Right kidney (tissue), 1 donor: ENCODE measurements around the gene COQ9.
A peak's percentile ranks its signal among the peaks of the same experiment; 100 is the strongest.
"Not testable (repeated sequence)": the region's sequence is repeated elsewhere in the genome, so short reads cannot be mapped to it uniquely, and the experiment has no call there.

ENCODE experiments used
- DNase-seq: peaks from one replicate; pipeline ENCODE4 v3.0.0-alpha.2; 2016

Gene COQ9

DNA sequence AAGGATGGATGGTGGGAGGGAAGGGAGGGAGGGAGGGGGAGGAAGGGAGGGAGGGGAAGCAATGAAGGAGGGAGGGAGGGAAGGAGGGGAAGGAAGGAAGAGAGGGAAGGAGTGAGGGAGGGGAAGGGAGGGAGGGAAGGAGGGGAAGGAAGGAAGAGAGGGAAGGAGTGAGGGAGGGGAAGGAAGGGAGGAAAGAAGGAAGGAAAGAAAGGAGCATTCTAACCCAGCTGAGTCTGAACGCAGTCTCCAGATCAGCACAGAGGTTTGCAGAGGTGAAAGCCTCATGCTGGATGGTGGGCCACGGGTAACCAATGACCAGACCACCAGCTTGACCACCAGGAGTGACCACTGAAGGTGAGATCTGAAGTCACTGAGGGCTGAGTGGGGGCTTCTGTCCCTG is 24.1 kb upstream of the COQ9 start:
- no peak for DNase-seq

DNA sequence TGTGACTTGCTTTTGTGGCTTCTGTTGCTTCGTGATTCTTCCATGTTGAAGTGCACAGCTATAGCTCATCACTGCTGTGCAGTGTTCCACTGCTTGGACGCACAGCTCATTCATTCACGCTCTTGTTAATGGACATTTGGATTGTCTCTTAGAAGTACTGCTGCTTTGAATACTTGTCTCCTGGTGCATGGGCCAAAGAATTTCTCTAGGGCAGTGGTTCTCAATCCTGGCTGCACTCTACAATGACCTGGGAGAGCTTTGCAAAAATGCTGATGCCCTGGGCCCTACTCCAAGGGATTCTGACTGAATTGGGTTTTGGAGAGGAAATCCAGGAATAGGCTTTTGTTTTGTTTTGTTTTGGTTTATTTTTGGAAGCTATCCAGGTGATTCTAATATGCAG is 22.7 kb upstream of the COQ9 start:
- no peak for DNase-seq

DNA sequence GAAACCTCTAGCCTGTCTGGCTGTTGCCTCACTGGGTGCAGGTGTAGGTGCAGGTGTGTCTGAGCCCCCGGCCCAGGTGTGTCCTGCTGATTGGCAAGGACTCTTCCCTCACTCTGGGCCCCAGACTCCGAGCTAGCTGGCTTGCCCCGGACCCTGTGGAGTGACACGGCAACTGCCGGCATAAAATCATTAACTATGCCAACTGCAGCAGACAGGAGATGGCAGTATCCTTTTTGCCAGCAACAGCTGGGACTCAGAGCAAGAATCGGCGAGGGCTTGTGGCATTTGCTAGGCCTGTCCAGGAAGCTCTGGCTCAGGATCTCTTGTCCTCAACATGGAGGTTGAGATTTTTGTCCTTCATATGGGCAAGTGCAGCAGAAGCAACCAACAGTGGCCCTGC is 20.9 kb upstream of the COQ9 start:
- DNase-seq, result no peak

DNA sequence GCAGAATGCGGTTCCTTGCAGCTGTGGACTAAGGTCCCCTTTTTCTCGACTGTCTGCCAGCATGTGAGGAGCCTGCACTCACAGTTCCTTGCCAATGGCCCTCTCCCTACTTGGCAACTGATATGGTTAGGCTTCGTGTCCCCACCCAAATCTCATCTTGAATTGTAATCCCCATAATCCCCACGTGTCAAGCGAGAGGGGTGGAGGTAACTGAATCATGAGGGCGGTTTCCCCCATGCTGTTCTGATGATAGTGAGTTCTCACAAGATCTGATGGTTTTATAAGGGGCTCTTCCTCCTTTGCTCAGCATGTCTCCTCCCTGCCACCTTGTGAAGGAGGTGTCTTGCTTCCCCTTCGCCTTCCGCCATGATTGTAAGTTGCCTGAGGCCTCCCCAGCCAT is 20.0 kb upstream of the COQ9 start:
- no peak for DNase-seq

DNA sequence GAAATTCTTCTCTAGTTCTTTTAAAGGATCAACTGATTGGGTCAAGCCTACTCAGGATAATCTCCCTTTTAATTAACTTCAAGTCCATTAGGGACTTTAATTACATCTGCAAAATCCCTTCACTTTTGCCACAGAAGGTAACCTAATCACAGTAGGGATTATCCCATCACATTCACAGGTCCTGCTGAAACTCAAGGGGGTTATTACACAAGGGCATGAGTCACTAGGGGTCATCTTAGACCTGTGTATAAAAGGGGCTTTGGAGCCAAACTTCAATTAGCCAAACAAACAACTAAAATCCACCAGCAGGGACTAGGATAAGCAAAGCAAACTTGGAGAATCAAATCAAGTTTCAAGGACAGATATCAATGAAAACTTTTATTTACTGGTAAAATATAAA is 19.5 kb upstream of the COQ9 start:
- no peak for DNase-seq

DNA sequence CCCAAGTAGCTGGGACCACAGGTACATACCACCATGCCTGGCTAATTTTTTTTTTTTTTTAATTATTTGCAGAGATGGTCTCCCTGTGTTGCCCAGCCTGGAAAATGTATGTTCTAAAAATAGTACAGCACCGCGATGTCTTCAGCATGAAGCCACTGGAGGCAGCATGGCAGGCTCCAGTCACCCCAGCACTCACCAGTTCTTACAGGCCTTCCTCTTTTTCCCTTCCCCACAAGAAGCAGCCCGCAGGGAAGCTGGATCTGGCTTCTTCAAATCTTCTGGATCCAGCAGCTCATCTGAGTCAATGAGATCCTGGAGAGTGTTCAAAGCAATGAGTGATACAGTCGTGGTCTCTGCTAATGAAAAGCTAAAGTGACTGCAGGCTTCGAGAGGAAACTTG is 16.3 kb upstream of the COQ9 start:
- DNase-seq, result no peak

DNA sequence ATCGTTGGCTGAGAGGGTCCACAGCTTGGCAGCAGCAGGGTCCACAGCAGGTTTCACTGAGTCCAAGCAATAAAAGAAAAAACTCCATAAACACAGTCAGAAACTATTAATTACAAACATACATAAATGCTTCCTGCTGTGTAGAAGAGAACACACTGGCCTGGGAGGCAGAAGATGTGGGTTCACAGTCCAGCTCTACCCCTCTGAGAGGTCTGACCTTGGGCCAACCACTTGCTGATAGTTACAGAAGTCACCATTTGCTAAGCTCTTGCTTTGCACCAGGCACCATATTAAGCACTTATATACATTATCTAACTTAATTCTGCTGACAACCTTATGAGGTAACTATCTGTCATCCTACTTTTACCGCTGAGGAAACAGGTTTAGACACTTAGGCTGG is 14.8 kb upstream of the COQ9 start:
- no peak for DNase-seq

DNA sequence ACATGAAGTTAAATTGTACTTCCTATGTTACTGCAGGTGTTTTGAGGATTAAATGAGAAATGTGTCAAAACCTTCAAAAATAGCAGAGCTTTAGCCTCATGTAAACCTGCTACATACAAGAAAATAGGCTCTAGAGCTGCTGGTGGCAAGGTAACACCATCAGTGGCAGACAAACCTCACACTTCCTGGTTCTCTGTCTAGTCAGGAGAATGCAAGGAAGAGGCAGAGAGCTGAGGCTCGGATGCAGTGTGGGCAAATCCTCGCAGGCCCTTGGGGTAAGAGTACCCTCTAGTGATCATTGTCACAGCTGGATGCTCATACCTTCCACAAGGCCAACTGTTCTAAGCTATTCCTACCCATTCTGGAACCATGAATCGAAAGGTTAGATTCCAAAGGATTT is 14.3 kb upstream of the COQ9 start:
- no peak for DNase-seq

DNA sequence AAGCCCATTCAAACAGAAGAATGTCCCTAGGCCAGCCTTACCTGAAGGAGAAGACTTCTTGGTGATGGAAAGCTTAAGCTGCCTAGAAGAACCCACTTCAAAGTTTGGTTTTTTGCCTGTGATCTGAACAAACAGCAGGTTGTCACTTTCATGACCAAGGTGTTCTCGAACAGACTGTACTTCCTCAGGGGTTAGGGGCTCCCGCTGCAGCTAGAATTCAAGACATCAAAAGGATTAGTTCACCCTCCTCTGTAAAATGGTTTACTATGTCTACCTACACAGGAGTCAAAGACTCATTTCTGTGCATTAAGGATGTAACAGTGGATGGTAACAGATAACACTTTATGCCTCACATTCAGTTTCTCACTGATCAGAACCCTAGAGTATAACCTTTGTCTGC is 13.3 kb upstream of the COQ9 start:
- DNase-seq, result no peak

DNA sequence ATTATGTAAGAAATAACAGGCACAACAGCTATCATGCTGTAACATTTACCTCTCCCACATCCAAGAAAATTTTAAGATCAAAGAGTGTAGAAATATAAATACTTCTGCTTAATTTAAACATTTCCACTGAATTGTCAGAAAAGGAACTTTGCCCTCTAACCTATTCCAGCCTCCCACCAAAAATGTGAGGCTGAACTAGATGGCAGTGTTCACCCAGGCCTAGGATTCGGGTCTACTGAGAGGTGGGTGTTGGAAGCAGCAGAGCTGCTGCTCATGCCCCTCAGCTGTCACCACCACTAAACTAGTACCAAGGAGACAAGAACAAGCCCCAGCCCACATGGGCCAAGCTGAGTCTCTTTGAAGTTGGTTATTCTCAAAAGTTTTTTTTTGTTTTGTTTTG is 11.4 kb upstream of the COQ9 start:
- DNase-seq, result no peak

DNA sequence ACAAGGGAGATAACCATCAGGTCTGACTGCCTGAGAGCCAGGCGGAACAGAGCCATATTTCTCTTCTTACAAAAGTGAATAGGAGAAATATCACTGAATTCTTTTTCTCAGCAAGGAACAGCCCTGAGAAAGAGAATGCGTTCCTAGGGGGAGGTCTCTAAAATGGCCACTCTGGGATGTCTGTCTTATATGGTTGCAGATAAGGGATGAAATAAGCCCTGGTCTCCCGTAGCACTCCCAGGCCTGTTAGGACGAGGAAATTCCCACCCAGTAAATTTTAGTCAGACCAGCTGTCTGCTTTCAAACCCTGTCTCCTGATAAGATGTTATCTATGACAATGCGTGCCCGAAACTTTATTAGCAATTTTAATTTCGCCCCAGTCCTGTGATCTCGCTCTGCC is 7.3 kb upstream of the COQ9 start:
- DNase-seq, result not testable (repeated sequence)

DNA sequence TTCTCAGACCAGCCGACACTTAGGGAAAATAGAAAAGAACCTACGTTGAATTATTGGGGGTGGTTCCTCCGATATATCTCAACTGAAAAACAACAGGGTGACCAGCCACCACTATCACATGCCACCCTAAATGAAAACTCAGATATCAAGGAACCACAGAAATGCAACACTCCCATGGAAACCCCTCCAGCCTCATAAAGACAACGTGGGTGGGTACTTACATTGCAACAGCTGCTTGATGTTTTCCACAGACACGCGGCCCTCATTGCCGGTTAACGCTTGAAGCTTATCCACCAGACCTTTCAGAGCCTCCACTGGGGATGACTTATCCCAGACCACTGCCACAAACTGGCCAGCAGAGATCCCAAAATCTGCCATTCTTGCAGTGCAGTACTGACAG is 6.7 kb upstream of the COQ9 start:
- DNase-seq, result not testable (repeated sequence)

DNA sequence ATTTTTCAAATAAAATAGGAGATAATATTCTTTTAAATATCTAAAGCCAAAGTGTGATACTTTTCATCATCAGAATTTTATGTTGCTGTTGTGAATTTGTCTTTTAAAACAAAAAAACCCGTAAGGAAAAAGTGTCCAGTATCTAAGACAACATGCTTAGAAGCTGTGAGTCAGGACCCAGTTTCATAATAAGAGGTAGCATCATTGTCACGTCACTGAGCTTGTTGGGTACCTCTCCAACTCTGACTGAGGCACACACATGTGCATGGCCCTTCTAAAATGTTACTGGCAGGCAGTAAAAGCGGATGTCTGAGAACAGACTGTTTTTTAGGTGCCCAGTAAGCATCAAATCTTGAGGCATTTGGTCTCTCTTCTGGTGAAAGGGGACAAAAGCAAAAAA is 2.6 kb upstream of the COQ9 start:
- no peak for DNase-seq

DNA sequence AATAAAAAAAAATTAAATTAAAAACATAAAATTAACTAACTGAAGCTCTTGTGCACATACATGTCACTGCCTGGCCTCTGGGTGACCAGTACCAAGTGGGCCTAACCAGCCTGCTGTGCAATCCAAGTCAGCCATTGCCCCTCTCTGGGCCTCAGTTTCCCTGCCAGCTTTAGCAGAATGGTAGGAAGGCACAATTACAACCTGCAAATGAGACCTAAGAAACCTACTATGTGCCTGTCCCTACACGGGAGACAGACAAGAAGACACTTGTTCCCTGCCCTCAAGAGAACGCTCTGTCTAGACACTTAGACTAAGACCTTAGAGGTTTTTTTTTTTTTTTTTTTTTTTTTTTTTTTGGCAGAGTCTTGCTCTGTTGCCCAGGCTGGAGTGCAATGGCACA is 1.8 kb upstream of the COQ9 start:
- DNase-seq, result no peak

DNA sequence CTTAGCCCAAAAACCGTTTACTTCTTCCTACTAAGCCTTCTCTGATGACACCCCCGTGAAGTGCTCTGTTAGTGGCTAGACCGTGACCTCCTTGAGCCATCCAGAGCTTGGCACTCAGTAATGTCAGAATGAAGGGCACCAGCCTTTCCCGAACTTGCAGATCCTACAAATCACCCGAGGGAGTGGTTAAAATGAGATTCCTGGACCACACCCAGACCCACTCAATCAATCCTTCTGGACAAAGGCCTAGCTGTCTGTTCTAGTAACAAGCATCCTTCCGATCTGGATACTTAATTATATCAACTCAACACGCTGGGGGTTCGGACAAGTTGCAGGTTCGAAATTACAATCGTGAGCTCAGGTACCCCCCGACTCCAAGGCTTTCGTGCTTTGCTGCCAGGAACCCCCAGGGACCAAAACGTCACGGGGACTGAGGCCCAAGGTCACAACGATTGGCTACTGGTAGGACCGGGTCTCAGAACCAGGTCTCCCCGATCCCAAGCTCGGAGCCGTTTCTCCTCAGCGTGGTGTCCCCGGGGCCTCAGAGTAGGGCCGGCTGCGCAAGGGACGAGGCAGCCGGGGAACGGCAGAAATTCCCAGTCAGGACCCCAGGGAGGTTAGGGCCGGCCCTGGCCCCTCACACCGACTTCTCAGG is 621 bp upstream of the COQ9 start:
- no peak for DNase-seq

DNA sequence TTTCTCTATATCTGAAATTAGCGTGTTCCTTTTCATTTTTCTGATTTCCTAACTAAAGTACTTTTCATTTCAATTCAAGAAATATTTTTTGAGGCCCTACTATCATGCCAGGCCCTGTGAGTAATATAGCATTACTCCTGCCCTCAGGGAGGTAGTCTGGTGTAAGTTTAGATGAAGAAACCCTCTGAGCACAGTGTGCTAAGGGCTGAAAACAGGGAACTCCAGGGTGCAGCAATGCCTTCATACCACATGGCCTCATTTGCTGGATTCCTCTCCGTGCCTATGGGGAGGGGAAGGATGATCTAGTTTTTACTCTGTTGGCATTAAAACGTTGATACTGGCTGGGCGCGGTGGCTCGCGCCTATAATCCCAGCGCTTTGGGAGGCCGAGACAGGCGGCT is 4.7 kb downstream of the COQ9 start:
- no peak for DNase-seq

DNA sequence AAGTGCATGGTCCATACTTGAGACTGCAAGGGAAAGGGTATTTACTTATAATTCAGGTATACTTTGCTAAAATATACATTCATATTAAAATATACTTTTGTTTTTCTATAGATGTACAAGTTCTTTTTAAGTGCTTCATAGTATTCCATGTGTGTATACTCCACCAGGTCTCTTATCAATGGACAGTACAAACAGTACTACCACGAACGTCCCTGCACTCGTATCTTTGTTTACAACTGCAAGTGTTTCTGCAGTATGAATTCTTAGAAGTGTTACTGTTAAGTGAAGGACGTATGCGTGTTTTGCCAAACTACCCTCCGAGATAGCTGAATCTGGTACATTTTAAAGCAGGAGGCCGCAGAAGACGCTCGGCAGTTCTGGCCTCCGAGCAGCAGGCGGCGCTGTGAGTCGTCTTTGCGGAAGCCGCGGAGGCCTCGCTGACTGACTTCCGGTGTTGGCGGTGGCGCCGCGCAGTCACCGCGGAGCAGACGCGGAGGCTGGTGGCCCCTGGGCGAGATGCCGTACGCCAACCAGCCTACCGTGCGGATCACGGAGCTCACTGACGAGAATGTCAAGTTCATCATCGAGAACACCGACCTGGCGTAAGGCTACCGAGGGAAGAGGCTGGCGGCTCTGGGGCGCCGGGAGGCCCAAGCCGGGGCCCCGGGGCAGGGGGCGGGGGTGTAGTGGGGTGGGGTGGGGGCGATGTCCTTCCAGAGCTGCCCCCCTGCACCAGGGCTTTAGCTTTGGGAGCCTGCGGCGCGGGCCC is 15.1 kb downstream of the COQ9 start, which contains the start of gene POLR2C:
Gene POLR2C, plus strand, starts transcription at position 471 of the 769 bp plus-strand sequence. Its CDS starts 46 bp downstream, at position 517.
- DNase-seq, result peak; percentile 74

DNA sequence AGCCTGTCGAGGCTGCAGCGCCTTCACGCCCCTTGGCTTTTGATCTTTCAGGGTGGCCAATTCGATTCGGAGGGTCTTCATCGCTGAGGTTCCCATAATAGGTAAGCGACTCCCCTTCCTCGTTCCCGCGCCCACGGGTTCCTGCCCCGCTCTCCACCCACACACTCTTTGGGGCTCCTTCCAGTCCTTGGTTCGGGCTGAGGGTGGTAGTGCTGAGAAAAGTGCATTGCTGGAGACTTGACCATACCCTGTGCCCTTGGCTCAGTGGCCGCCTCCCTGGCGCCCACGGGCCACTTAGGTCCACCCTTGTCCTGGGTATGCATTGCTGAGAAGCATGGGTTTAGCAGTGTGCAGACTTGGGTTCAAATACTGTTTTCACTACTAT is 15.7 kb downstream of the COQ9 start:
- no peak for DNase-seq

DNA sequence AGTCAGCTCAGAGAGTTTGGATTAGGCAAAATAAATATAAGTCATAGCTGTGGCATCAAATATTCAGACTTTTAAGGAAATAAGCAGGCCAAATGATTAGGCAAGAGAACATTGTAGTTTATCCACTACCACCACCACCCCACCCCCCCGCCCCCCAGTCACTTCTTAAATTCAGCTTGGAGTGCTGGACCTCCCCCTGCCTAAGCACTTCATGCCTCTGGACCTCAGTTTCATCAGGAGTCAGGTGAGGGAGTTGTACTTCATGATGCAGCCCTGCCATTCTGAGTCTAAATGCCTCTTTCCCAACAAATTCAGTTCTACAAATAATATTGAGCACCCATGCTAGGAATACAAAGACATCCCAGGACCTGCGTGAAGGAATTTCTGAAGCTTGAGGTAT is 17.2 kb downstream of the COQ9 start:
- DNase-seq, result no peak

DNA sequence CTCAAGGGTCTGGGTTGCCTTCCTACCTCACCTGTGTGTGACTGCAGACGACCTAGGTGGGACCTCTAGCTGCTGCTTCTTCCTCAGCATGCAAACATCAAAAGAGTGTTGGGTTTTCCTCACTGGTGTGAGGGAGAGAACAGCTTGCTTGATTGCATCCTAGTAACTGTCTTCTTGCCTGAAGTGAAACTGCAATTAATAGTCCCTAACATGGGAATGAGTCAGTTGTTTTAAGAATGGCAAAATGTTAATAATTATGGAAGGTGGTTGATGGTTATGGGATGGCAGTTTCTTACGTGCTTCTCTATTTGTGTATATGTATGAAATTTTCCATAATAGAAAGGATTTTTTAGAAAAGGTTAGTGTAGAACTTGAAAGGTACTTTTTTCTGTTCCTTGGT is 21.1 kb downstream of the COQ9 start:
- DNase-seq, result no peak

DNA sequence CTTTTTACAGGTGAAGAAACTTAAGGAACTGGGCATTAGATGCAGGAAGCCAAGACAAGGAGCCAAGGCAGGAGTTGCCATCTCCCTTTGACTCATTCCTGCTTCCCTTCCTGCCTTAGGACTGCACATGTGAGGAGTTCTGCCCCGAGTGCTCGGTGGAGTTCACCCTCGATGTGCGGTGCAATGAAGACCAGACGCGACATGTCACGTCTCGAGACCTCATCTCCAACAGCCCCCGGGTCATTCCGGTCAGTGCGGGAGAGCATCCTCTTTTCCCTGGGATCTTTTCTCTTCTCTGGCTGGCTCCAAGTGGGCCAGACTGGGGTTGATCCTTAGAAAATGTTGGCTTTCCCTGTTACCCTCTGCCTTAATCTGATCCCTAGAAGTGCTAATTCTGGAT is 21.8 kb downstream of the COQ9 start:
- no peak for DNase-seq

DNA sequence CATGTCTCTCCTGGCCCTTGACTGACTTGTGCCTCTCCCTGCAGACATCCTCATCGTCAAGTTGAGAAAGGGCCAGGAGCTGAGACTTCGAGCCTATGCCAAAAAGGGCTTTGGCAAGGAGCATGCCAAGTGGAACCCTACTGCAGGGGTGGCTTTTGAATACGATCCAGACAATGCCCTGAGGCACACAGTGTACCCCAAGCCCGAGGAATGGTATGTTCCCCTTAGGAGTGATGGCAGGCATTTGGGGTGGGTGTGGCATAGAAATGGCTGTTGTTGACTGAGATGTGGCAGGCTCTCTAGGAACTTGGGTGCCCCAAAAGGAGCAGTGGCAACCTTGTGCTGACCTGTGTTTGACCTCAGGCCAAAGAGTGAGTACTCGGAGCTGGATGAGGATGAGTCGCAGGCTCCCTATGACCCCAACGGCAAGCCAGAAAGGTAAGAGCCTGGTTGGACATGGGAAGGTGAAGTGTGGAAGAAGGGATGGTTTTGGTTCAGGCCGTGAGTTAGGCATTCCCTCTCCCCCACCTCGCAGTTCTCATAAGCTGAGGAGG is 22.7 kb downstream of the COQ9 start:
- no peak for DNase-seq

DNA sequence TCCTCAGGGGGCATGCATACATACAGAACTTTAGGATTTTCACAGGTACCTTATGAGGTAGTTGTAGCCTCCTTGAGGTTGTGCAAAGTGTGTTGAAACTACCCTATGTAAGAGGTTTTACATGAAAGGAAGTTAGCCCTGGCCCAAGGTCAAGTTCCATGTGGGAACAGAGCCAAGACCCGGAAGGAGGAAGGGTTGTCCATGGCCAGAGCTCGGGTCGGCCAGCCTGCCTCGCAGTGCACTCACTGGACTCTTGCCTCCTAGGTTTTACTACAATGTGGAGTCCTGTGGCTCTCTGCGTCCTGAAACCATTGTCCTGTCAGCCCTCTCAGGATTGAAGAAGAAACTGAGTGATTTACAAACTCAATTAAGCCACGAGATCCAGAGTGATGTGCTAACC is 23.4 kb downstream of the COQ9 start:
- DNase-seq, result no peak

DNA sequence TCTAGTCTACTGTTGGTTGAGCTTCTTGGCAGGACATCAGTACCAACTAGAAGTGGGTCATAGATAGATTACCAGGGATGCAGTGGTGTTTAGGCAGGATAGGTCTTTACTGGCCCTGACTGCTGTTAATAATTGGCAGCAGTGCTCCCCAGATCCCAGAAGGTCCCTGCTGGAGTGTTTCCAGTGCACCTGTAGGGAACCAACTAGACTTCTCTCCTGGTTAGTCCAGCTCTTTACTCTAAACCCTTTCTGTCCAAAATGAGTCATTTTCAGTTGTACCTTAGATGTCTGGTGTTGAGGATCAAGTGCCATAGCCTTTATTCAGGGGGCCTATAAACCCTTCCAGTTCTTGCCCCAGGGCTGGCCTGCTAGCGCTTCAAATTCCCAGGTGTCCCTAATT is 23.9 kb downstream of the COQ9 start:
- no peak for DNase-seq
